Mammary epithelial cell (primary cell): ENCODE results near the gene TTLL4.

Experiments used
- EZH2 ChIP-seq: IDR thresholded peaks from 2 replicates; pipeline ENCODE4 v1.6.1; 2012; ENCODE audit warnings: low read length, inconsistent platforms, borderline replicate concordance
- TF ChIP-seq, protein P1 (sequence below), 2 donors: IDR thresholded peaks in 1 of 2; conservative IDR thresholded peaks in 1 of 2; 2 replicates each; pipeline ENCODE4 v1.5.1; 2011 to 2012; ENCODE audit warnings: inconsistent platforms in 2 of 2, low read length in 2 of 2, mild to moderate bottlenecking in 2 of 2, control low read depth in 1 of 2, low read depth in 1 of 2; ENCODE audit not compliant: insufficient read depth in 1 of 2; ENCODE audit errors: extremely low read depth in 1 of 2

DNA sequence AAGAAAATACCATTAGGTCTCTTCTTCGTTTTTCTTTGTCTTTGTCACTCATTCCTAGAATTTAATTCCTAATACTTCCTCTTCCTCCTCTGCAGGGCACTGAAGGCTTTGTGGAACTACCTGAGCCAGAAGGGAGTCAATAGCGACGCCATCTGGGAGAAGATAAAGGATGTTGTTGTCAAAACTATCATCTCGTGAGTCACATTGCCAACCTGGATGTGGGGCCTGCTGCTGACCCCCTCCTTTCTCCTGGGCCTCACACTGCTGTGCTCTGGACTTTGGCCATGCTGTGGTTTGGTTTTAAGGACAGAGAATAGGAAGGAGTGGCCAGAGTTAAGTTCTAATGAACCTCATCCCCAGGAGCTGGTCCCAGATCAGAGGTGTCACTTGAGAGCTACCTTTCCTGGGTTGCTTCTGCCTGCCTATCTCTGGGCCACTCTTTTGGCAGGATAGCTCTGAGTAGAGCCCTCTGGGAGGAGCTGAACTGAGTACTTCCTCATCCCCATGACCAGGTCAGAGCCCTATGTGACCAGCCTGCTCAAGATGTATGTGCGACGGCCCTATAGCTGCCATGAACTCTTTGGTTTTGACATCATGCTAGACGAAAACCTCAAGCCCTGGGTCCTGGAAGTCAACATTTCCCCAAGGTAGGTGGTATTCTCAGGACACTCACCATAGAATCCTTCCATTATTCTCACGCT lies 38.3 kb downstream of the TTLL4 start:
- TF ChIP-seq, protein P1, sequence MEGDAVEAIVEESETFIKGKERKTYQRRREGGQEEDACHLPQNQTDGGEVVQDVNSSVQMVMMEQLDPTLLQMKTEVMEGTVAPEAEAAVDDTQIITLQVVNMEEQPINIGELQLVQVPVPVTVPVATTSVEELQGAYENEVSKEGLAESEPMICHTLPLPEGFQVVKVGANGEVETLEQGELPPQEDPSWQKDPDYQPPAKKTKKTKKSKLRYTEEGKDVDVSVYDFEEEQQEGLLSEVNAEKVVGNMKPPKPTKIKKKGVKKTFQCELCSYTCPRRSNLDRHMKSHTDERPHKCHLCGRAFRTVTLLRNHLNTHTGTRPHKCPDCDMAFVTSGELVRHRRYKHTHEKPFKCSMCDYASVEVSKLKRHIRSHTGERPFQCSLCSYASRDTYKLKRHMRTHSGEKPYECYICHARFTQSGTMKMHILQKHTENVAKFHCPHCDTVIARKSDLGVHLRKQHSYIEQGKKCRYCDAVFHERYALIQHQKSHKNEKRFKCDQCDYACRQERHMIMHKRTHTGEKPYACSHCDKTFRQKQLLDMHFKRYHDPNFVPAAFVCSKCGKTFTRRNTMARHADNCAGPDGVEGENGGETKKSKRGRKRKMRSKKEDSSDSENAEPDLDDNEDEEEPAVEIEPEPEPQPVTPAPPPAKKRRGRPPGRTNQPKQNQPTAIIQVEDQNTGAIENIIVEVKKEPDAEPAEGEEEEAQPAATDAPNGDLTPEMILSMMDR (conservative IDR thresholded peaks at IDR 0.05 in 1 of 2, IDR thresholded peaks at IDR 0.05 in 1 of 2; ENCODE audit: extremely low read depth in 1 of 2, insufficient read depth in 1 of 2, low read depth in 1 of 2, low read length in 2 of 2), result no peak
- TF ChIP-seq EZH2, result no peak
